HG02759 (cell line): Measurements from ENCODE around the gene POLR3E.
A peak's percentile ranks its signal among the peaks of the same experiment; 100 is the strongest.
"Not testable (repeated sequence)": the region's sequence is repeated elsewhere in the genome, so short reads cannot be mapped to it uniquely, and the experiment has no call there.

Experiments
- ATAC-seq: cut with Tn5 transposase; IDR thresholded peaks from one replicate; pipeline ENCODE4 v1.9.1; 2021; ENCODE audit warnings: mild to moderate bottlenecking, moderate library complexity; ENCODE audit not compliant: unreplicated experiment

POLR3E gene

GRCh38 chr16:22356930-22357634 is 59.9 kb downstream of the POLR3E start:
- ATAC-seq, result peak; percentile 17

- ATAC-seq, result peak; percentile 61
These were observed 60.4 kb downstream of the POLR3E start for GRCh38 chr16:22357635-22357971.

GRCh38 chr16:22358000-22358399 is 60.8 kb downstream of the POLR3E start:
- peak; percentile 4 for ATAC-seq

GRCh38 chr16:22359679-22360078 is 62.5 kb downstream of the POLR3E start:
- ATAC-seq, result no peak

- no peak for ATAC-seq
These were observed 63.9 kb downstream of the POLR3E start for GRCh38 chr16:22360963-22361659.

- ATAC-seq, result no peak
These were observed 67.0 kb downstream of the POLR3E start for GRCh38 chr16:22364241-22364640.

- ATAC-seq, result no peak
These were observed 69.2 kb downstream of the POLR3E start for GRCh38 chr16:22366371-22366770.

GRCh38 chr16:22366889-22367288 is 69.7 kb downstream of the POLR3E start:
- ATAC-seq, result no peak

- ATAC-seq, result not testable (repeated sequence)
These were observed 71.1 kb downstream of the POLR3E start for GRCh38 chr16:22368200-22368826.

GRCh38 chr16:22369221-22369811 is 72.1 kb downstream of the POLR3E start:
- no peak for ATAC-seq

- no peak for ATAC-seq
These were observed 73.0 kb downstream of the POLR3E start for GRCh38 chr16:22370038-22370820.

GRCh38 chr16:22372882-22373661 is 75.9 kb downstream of the POLR3E start:
- ATAC-seq, result no peak

- ATAC-seq, result peak; percentile 20
These were observed 76.6 kb downstream of the POLR3E start for GRCh38 chr16:22373662-22374310.

- ATAC-seq, result peak; percentile 90
These were observed 77.3 kb downstream of the POLR3E start, which contains the start of gene CDR2 for GRCh38 chr16:22374311-22375116. TSS of gene CDR2 (minus strand) at chr16:22374619. CDS start at chr16:22374309, 310 bp downstream.

- no peak for ATAC-seq
These were observed 78.1 kb downstream of the POLR3E start for GRCh38 chr16:22375117-22375962.

GRCh38 chr16:22375963-22376640 is 78.9 kb downstream of the POLR3E start:
- no peak for ATAC-seq

GRCh38 chr16:22379656-22380055 is 82.4 kb downstream of the POLR3E start:
- ATAC-seq, result no peak
